SK-N-MC (cell line): ENCODE results near the gene MSH5.

Source experiments
- FOXP2 ChIP-seq: optimal IDR thresholded peaks from 2 replicates; pipeline ENCODE3; 2011; ENCODE audit warnings: mild to moderate bottlenecking, moderate library complexity; ENCODE audit not compliant: insufficient read depth; ENCODE audit errors: extremely low read length, control extremely low read depth
- POLR2AphosphoS5 ChIP-seq: IDR thresholded peaks from 2 replicates; pipeline ENCODE4 v1.6.1; 2012; ENCODE audit warnings: mild to moderate bottlenecking, low read depth, low read length, borderline replicate concordance

DNA sequence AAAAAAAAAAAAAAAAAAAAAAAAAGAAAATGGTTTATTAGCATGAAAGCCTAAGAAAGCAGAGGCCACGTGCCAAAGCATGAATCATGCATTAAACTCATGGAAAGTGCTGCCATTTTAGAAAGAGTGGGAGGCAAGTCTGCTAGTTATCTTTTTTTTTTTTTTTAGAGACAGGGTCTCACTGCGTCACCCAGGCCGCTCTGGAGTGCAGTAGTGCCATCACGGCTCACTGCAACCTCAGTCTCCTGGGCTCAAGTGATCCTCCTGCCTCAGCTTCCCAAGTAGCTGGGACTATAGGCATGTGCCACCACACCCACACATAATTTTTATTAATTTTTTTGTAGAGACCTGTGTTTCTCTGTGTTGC lies 32.2 kb downstream of the MSH5 start:
- TF ChIP-seq POLR2AphosphoS5 (no peak), FOXP2 (no peak)
